CD4-positive, alpha-beta T cell treated with Interleukin-6 for 4 hours (primary cell): ENCODE data around the gene PRSS38.

Experiments used
- DNase-seq: peaks from one replicate; pipeline ENCODE4 v3.0.0-alpha.2; 2020; ENCODE audit warnings: mixed read lengths

PRSS38 gene

DNA sequence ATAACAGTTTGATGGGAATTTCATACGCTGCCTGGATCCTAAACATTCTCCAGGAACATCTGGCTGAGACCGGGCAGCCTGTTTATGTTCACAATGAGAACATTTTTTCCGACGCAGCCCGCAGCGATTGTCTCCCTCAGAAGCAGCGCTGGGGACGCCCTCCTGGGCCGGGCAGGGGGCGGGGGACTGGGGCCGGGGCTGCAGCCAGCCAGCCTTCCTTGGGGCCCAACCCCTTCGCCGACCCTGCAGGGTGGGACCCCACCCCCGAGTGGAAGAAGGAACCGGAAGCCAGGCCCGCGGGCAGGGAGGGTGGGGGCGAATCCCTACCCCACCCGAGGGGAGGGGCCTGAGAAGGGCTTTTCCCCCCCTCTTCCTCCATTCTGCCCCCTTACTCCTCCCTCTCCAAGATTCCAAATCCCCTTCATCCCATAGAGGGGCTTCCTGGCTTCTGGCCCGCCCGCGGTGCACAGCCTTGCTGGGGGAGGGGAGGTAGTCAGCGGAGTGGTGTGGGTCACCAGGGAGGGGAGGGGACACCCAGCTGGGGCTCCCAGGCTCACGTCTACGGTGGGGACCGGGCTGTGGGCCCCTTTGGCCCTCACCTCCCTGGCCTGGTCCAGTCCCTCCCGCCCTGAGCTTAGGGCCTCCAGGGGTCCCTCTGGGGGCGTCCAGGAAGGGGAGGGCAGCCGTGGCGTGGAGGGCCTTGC lies 71.7 kb downstream of the PRSS38 start:
- DNase-seq: peak; percentile 53

DNA sequence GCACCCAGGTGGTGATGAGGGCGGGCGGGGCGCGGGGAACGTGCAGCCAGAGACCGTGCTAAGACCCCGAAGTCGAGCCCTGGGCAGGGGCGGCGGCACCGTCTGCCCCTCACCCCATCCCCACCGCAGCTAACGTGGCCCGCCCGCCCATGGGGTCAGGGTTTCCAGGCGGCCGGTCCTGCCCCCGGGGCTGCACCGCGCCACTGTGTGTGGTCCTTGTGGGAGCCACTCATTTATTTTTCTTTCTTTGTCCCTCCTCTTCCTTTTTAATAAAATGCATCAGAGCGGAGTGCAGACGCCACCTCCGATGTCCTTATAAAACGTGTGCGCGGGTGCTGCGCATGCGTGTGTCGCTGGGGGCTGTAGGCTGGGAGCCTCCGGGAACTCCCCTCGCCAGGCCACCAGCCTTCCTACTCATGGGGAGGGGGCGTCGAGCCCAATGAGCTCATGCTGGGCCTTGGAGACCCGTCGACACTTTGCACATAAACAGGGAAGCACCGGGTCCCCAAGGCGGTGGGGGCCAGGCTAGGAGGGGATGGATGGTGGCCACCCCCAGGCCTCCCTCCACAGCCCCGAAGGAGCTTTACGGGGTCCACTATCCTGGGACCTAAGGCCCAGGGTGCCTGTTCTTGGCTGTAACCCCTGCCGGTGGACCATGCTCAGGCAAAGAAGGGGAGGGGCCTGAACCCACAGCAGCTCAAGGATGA lies 72.4 kb downstream of the PRSS38 start:
- DNase-seq: peak; percentile 28

DNA sequence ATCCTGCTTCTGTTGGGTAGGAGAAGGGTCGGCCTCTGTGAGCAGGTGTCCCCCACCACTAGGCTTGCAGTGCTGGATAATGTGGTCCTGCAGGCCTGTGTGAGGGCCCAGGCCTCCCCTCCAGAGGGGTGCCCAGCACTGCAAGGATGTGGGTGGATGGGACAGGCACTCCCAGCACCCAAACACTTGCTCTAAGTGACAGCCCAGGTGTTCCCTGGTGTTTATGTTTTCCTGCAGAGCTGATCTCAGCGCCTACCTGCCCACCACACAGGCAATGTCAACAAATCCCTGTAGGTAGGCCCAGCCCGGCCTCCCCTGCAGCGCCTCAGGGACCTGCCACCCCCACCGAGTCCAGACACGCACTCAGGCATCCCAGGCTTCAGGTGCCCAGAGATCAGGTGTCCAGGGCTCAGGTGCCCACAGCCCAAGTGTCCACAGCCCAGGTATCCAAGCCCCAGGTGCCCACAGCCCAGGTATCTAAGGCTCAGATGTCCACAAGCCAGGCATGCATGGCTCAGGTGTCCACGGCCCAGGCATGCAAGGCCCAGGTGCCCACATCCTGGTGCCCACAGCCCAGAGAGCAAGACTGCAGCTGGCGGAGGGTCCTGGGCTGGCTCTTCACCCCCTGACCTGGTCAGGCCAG lies 73.0 kb downstream of the PRSS38 start:
- no peak for DNase-seq

DNA sequence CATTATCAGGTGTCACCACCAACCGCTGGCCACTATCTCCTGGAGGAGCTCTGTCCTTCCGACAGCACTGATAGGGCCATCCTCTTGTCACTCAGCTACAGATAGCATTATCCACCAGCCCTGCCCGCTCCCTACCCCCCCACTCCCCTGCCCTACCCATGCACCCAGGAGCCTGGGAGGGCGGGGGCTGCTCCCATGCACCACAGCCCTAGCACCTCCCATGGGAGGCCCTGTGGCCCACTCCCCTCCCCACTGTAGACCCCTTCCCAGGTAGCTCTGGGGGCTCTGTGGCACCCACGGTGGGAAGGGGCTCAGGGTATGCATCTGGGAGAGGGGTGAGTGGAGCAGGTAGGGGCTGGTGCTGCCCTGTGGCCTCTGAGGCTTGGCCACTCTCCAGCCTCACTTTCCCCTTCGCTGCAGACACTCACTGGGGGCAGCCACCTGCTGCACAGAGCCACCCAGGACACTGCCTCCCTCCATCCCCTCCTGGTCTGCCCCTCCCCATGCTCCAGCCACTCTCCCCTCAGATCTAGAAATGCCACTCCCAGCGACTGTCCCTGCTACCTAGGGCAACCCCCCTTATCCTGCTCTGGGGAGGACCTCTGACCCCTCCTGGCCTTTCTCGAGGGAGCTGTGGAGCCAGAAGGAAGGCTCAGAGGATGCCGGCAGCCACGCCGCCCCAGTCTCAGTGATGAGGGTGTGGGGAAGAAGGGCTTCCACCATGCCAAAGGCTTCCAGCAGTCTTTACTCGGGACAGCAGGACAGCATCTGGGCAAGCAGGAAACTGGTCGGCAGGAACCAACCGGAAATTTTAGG lies 73.8 kb downstream of the PRSS38 start:
- no peak for DNase-seq

DNA sequence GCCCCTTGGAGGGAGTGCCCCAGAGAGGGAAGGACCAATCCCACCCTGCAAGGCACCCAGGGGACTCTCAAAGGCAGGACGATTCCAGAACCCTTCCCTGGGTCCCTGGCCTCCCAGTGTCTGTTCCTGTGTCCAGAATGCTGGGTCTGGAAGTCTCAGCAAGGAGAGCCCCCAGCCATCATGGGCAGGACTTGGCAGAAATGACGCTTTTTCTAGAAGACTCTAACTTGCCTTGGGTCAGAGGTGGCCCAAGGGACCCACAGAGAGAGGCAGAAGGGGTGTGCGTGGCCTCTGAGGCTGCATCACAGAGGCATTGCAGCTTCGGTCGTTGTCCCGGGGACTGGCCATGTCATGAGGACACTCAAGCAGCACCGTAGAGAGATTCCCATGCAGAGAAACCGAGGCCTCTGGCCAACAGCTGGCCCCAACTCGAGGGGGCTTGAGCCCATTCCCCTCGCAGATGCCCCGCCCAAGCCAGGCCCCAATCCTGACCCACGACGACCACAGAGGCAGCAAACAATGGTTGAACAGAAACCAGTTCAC lies 74.5 kb downstream of the PRSS38 start:
- no peak for DNase-seq

DNA sequence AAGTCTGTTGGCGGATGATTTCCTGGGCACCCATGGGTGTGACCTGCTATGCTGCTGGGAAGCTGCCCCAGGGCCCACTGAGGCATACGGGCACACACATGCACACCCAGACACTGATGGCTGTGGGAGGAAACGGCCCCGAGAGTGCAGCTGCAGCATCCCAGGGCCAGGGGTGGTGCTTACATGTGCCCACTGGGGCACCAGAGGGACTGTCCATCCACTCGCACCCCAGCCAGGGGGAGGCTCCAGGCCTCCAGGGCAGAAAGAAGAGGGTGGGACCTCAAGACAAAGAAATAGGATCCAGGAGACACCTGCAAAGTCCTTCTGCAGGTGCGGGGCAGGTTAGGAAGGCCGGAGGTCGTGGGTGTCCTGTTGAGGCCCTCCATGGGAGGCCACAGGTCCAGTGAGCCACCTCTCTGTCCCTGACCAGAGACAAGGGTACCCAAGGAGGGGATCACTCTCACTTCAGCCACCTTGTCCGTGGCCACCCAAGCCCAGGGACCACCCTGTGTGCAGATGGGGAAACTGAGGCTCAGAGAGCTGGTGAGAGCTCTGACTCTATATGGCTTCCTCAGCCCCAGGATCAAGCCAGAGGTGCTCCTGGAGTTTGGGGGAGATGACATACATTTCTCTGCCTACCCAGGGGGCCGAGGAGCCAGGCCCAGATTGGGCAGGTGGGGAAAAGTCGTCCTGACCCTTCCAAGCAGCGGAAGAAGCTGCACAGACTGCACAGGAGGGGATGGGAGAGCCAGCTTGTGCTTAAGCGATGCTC lies 75.2 kb downstream of the PRSS38 start:
- DNase-seq: no peak

DNA sequence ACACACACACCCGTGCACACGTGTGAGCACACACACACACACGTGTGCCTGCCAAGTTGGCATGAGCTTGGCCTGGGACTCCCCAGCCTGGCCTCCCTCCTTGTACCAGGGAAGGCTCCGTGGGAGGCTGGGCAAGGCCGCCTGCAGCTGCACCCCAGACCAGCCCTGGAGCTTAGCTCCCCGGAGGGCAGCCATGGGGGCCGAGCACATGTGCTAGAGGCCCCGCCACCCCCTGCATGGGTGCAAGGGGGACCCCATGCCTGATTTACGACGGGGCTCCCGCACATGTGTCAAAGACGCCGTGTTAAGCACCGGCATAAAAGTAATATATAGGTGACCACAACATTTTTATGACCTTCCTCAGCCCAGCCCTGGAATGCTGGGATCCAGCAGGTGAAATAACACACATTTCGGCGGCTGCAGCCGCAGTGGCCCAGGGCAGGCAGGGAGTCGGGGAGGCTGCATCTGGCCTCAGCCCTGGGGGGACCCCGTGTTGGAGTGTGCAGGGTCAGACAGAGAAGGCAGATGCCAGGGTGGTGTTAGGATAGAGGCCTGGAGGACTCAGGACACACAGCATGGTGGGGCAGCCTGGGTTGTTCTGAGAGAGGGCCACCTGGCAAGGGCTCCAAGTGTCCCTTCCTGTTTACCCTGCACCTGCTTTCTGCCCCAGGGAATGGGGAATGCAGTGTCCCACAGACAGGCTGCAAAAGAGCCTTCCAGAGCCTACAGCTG lies 75.9 kb downstream of the PRSS38 start:
- no peak for DNase-seq

DNA sequence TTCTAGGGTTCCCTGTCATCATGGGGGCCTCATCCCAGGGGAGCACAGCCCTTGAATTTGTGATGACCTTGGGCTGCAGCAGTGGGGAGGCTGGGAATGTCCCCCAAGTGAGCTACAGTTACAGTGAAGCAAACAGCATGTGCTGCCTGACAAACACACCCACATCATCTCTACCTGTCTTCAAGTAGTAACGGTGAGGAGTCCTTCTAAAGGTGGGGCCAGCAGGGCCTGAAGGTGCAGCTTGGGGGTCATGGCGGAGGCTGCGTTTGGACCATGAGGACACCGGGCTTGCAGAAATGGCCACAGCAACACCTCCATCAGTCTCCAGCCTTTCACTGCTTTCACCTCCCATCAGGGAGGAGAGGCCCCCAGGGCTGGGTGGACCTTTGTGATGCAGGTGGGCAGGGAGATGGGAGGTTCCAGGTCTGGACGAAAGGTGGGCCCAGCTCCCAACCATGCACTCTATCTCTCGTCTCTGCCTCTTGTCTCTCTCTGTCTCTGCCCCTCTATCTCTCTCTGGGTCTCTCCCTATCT lies 76.5 kb downstream of the PRSS38 start:
- no peak for DNase-seq

DNA sequence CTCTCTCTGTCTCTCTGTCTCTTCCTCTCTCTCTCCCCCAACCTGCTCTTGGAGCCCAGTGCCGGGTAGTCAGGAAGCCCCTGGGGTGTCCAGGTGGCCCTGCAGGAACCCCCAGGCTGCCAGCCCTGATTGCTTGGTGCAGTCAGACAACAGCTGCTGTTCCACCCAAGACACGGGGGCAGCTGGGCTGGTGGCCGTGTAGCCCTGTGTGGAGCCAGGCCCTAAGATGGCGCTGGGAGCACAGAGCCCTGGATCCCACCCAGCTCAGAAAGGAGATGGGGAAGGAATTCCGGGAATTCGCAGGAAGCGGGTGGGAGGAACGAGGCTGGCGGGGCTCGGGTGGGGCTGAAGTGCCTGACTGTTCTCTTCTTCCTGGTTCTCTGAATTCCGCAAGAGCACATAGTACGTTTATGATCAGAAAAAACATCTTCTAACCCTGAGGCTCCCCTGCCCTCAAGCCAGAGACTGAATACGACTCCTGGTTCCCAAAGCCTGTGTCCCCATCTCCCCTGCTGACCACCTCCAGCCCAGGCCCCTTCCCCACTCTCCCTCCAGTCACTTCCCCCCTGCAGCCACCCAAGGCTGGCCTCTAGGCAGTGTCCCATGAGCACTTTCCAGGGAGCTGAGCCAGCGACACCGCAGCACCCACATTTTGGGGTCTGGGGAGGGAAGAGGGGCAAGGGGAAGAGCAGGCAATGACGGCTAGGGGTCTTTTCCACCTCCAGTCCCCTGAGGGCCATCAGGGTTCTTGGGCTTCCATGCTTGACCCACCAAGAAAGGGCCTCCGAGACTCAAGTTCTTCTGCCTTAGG lies 77.2 kb downstream of the PRSS38 start:
- no peak for DNase-seq

DNA sequence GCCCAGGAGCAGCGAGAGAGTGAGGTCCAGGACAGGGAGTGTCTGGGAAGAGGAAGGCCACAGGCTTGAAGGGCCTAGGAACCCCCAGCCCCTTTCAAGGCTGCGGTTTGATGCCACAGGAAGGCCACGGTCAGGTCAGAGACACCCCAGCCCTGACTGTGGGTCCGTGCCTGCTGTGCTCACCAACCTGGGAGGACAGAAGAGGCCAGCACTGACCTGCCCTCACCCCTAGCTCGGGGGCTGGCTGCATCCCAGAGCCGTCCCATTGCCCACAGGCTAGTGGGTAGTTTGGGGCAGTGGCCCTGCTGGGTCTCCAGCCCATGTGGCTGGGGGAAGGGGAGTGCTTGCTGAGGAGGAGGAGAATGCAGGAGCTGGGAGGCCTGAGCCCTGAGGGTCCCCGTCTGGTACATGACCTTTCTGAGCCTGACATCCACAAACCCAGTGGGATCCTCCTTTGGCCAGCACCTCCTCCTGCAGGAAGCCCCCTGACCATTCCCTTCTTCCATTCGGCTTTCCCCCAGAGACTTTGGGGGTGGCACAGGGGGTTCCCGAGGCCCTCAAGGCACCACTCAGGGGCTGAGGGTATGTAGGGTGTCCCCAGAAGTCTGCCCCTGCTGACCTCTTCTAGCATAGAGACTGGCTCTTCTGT lies 77.9 kb downstream of the PRSS38 start:
- no peak for DNase-seq

DNA sequence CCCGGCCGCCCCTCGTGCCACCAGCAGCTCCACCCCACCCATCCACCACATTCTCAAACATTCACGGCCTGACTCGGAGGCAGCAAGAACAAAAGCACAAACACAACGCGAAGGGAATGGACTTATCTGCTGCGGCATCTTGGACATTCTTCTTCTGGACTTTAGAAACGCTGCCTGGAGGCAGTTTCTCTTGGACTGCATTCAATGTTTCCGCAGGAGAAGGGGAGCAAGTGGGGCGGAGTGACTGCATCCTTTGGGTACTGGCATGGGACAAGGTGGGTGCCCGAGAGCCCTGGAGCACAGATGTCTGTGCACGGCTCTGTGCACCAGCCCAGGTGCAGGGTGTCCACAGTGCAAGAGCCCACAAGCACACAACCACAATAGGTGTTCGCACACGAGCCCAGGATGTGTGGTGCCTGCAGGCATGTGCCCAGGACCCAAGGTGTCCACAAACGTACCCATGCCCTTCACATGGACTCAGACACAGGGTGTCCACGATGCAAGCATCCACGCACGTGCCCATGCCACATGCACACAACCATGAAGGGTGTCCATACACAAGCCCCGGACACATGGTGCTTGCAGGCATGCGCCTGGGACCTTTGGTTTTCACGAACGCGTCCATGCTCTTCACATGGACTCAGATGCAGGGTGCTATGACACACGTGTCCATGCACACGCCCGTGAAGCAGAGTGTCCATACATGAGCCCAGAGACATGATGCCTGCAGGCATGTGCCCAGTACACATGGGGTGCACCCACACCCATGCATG lies 78.7 kb downstream of the PRSS38 start:
- DNase-seq: no peak

DNA sequence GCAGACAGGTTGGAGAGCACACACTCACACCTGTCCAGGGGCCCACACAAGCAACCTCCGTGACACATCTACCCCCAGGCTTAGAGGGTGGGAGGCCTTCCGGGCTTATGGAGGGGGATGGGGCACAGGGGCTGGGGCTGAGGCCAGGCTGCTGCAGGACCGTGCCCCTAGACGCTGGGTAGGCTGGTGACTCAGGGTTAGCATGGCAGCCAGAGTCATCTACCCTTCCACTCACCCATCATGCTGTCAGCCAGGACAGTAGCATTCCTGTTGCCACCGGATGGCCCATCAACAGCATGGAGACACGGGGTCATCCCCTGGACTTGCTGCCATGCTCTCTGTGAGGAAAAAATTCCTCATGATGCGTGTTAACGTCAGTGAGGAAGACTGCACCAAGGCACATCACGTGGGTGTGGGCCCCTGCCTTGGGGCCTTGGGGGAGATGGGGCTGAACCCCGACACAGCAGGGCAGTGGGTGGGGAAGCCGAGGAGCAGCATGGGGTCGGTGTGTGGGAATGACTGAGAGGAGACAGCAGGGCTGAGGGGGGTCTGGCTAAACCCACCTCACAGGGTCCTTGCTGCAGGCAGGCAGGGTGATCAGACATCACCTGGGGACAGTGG lies 79.5 kb downstream of the PRSS38 start:
- DNase-seq: no peak
